AG20443 (cell line): Measurements from ENCODE around the gene MAPKAPK2.

ENCODE experiments used
- DNase-seq: peaks from one replicate; pipeline ENCODE4 v3.0.0; 2012; ENCODE audit warnings: low spot score, mixed read lengths

Gene MAPKAPK2

DNA sequence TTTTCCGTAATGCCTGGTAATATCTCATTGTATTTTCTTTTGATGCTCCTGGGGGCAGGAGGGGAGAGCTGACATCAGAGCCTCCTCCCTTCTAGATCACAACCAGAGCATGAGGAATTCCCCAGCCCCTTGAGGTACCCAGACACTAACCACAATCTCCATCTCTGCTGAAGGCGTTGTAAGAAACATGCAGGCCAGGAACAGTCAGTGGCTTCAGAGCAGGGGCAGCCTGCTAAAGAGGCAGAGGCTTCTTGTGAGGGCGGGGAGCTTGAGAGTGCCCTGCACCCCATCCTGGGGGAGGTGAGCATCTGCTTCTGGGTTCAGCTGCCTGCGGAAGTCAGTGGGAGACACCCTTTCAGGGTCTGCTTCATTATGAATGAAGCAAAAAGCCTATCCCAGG, 19.0 kb downstream of the MAPKAPK2 start:
- no peak for DNase-seq

GRCh38 chr1:206704226-206704625, 19.5 kb downstream of the MAPKAPK2 start:
- DNase-seq, result no peak

DNA sequence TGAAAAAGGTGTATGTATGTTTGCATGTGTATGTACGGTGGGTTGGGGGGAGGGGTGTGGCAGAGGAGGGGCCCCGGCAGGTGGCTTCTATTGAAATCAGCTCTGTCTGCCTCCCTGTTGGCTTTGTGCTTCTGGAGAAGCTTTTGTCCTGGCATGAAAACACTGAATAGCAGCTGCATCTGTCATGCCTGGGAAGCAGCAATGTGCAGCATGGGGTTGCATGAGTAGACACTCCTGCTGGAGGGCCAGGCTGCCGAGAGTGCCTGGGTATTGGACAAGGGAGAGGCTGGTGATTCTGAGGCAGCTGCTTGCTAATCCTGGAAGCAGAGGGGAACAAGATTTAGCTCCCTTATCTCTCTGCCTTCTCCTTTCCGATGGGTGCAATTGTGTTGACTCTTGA, 20.5 kb downstream of the MAPKAPK2 start:
- peak; percentile 92 for DNase-seq

DNA sequence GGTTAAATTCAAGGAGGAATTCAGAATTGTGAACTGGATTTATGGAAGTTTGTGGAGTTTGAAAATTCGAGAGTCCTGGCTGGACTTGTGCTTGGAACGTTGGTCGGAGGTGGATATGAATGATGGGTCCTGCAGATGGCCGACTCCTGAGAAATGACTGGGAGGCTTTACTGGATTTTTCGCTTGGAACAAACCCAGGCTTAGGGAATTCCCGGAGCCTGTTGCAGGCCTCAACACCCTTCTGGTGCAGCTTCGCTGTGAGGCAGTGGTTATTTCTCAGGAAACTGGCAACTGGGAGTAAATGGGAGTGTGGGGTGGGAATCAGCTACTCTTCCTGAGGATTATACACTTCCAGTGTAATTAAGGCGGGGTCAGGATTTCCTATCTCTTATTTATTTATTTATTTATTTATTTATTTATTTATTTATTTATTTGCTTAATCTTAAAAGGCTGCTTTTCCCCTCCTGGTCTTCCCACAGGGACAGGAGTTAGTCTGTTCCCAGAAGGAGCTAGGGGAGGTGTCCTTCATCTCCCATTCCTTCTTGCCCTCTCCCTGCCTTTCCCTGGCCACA, 21.1 kb downstream of the MAPKAPK2 start:
- peak; percentile 30 for DNase-seq

GRCh38 chr1:206706298-206706791, 21.6 kb downstream of the MAPKAPK2 start:
- DNase-seq, result peak; percentile 94

- DNase-seq, result no peak
Measured at GRCh38 chr1:206706806-206707366, 22.2 kb downstream of the MAPKAPK2 start.

DNA sequence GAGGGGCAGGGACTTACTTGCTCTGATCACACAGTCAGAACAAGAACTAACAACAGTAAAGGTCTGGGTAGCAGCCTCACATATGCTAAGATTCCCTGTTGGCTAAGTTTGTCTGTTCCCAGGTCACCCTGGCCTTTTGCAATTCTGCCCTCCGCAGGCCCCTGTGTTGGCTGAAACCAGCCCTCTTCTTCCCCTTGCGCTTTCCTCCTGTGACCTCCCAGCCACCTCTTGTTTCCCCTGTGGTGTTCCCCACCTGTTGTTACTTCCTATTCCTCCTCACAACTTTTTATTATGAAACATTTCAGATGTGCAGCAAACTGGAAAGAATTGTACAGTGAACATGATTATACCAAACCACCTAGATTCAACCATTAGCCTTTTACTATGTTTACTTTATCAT, 23.4 kb downstream of the MAPKAPK2 start:
- DNase-seq, result no peak

DNA sequence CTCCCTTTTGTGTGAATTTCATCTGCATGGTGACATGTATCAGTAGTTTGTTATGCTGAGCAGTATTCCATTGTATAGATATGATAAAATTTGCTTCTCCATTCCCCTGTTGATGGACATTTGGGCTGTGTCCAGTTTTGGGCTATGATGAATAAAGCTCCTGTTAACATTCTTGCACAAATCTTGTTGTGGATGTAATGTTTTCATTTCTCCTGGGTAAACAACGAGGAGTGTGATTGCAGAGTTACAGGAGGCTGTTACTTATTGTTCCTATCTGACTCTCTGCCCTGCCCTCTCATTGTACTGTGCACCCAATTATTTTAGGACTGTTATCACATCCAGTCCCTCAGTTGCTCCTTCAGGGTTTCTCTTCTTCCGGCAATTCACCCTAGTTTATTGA, 24.2 kb downstream of the MAPKAPK2 start:
- no peak for DNase-seq

- DNase-seq, result no peak
Measured at GRCh38 chr1:206709322-206709721, 24.6 kb downstream of the MAPKAPK2 start.

- DNase-seq, result no peak
Measured at GRCh38 chr1:206709772-206710459, 25.2 kb downstream of the MAPKAPK2 start.

- no peak for DNase-seq
Measured at GRCh38 chr1:206710460-206710823, 25.7 kb downstream of the MAPKAPK2 start.

DNA sequence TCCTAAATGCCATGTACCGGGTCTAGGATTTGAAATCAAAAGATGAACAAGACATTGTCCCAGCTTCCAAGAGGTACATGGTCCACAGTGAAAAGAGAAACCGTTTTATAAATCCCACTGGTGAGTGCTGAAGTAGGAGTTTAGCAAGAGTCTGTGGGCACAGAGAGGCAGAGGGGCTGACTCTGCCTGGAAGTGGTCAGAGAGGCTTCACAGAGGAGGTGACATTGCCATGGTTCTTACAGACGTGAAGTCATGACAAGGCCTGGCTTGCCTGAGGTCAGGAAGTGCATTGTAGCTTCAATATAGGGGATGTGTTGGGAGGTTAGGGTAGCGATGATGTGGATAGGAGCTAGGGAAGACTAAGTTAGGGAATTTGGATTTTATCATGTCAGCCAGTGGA, 28.4 kb downstream of the MAPKAPK2 start:
- no peak for DNase-seq

DNA sequence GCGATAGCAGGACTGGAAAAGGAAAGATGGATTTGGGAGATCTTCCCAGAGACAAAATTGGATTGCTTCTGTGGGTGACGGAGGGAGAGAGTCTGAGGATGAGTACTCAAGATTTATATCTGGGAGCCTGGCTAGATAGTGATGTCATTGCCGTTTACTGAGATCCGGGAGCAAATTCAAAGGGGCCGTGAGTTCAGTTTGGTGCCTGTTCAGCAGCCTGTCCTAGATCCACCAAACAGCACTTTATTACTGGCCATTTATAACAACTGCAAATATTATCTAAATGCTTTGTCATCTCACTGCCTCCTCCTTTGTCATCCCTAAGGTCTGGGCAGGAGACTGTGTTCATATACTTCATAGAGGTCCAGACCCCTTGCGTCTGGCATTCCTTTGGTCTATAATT, 29.2 kb downstream of the MAPKAPK2 start:
- no peak for DNase-seq

DNA sequence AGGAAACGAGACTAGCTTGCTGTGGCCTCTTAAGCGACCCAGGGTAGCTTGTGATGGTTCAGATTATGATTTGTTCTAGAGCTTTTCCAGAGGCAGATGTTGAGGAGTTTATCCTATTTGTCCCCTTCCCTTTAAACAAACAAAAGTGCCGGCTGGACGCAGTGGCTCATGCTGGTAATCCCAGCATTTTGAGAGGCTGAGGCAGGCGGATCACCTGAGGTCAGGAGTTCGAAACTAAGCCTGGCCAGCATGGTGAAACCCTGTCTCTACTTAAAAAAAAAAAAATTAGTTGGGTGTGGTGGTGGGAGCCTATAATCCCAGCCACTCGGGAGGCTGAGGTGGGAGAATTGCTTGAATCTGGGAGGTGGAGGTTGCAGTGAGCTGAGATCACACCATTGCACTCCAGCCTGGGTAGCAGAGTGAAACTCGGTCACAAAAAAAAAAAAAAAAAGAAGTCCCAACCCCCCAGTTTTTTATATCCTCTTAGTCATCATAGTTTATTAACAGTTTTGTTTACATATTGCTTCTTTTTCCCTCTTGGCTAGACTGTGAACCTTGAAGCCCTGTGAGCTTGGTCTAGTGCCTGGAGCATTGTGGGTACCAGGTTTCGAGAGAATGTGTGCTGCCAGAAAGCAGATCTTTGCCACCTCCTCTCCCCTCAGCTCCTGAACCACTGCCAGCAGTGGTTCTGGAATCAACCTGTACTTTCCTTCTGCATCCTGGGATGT, 29.8 kb downstream of the MAPKAPK2 start:
- peak; percentile 35 for DNase-seq

DNA sequence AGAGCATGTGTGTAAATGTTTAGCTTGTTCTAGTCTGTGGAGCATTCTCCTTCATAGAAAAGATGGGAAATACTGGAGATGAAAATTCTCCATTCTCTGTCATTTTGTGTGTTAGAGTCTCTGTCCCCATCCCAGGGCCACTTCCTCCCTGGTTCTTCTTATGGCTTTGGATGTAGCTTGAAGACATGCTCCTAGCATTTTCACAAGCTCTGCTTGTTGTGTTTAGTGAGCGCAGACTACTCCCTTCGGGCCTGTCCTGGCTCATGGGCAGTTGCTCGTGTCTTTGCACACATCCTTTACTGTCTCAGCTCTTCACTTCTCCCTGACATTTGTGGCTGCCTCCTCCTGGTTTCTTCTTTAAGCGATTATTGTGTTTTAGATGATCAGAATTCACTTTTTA, 30.4 kb downstream of the MAPKAPK2 start:
- DNase-seq, result no peak

GRCh38 chr1:206715552-206716158, 30.9 kb downstream of the MAPKAPK2 start:
- DNase-seq, result no peak

DNA sequence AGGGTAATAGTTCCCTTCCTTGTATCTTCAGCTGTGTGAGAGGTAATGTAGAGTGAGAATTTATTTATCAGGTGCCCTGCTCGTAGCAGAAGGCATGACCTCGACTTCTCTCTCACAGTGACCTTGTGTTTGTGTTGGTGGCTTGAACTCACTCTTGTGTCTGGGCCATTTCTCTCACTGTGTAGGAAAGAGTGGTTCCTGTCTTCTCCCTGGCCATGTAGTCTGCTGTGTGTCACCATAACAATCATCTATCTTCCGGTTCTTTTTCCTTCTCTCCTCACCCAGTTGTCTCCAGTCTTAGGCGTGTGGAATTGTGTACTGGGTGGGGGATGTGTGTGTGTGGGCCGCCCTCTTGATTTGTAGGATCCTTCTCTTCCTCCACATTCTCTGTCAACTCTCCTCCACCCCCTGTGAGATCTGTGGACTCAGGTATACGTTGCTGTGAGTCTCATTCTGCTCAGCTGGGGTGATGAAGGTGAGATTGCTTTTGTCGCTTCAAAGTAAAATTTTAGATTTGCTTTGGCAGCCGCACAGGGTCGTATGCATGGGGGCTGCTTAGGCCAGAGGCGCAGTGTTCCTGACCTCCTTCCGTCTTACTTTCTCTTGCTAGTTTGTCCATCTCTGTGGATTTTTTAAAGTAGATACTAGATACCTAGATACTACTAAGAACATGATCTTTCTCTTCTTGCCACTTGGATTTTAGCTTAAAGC, 31.6 kb downstream of the MAPKAPK2 start:
- DNase-seq, result no peak

DNA sequence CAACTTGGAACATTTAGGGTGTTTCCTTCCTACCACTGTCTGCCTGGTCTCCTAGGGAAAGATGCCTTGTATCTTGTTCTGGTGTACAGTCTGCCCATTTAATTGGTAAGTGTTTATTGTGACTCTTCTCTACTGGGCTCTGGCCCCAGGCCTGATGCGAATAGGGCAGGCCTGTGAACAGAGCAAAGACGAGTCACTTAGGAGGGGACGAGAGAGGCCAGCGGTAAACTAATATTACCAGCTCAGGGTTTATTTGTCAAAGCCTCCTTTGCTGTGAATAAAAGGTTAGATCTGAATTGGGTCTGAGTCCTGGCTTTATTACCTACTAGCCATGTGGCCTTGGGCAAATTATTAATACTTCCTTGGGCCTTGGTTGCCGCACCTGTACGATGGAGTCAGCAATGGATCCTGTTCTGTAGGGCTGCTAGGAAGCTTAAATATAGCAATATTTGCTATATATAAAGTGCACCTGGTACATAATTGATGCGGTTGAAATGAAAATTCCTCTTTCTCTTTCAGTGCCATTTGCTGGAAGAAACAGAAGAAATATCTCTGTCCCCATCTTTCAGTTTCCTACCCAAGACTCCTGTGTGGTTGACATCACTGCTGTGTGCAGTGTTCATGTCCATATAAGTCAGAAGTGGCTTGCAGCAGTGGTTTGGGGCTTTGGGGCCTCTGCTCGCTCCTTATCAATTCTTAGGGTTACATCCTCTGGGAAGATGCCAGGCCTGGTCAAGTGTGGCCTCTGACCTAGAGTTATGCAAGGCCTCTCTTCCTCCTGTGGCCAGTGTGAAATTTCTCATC, 32.4 kb downstream of the MAPKAPK2 start:
- no peak for DNase-seq

DNA sequence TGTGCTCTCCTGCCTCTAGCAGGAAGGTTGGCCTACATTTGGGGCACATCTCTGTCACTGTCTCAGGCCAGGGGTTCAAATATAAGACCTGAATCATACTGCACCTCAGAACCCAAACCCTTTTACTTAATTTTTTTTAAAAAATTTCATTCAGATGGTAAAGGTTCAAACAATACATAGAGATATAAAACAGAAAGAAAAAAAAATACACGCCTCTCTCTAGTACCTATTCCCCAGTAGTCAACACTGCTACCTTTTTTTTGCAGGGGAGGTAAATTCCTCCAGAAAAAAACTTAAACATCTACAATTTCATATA, 32.9 kb downstream of the MAPKAPK2 start:
- DNase-seq, result no peak

DNA sequence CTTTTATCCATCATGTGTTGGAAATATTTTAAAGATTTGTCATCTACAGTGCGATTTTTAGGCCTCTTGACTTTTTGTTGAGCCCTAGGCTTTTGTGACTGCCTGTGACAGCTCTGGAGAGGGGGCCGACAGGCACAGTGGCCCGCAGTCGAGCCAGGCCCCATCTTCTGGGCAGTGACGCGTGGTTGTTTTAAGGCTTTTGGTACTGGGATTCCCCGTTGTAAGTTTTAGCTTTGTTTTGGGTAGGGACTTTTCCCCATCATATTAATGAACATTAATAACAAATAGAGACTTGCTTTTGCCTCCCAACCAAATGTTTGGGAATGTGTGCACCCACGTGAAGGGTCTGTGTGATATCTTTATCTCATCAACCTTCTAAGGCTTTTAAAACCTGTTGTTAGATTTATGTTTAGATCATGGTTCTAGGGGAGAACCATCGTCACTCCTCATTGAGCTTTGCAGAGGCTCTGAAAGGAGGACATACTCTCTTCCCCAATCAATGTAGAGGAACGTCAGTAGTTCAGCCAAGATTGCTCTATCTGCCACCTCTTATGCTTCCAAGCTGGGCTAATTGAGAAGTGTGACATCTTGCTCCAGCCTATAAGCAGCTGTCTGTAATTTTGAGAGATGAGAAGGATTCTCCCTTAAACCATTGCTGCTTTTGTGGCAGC, 34.6 kb downstream of the MAPKAPK2 start:
- DNase-seq, result no peak

- DNase-seq, result no peak
Measured at GRCh38 chr1:206721454-206721853, 36.7 kb downstream of the MAPKAPK2 start.
